CD4-positive, alpha-beta T cell (primary cell): ENCODE measurements around the gene PNMA6A. TPM values are rescaled to one million over a fixed set of nuclear protein-coding genes. Genes with fewer than 3 reads are reported as not detected.
"Not testable (repeated sequence)": the region's sequence is repeated elsewhere in the genome, so short reads cannot be mapped to it uniquely, and the experiment has no call there.

ENCODE experiments used
- ATAC-seq: fragments of 200-7000 bp; cut with Tn5 transposase; one replicate; pipeline ENCODE4 v1.10.0; 2022; ENCODE audit warnings: mild to moderate bottlenecking; ENCODE audit not compliant: poor library complexity
- CTCF ChIA-PET: fragments of 350-600 bp; sonication (Branson Sonifier 250); formaldehyde crosslinking; loops from one replicate; lab custom pipeline; 2021; ENCODE audit warnings: antibody characterized with exemption, inconsistent platforms; lab: Charles Lee
- POLR2A ChIA-PET: fragments of 350-600 bp; sonication (Branson Sonifier 250); formaldehyde crosslinking; loops from one replicate; lab custom pipeline; 2021; ENCODE audit warnings: antibody characterized with exemption, inconsistent platforms; lab: Charles Lee
- DNase-seq, 14 experiments: peaks; one replicate each; pipeline ENCODE4 v3.0.0-alpha.2; 2013 to 2020; ENCODE audit warnings: mixed read lengths in 2 of 14
- H3K27ac ChIP-seq, 2 donors: one replicate each; pipeline versions ENCODE4 v1.5.1 to v1.7.0; 2013; ENCODE audit warnings: low read length in 2 of 2, low read depth in 1 of 2, mild to moderate bottlenecking in 1 of 2
- H3K27me3 ChIP-seq, 2 experiments: 1 replicate in 1 of 2; 2 replicates in 1 of 2; pipeline versions ENCODE4 v1.6.1 to v1.7.0; 2013; ENCODE audit warnings: low read length in 2 of 2, control low read depth in 1 of 2, mild to moderate bottlenecking in 1 of 2, moderate library complexity in 1 of 2; ENCODE audit not compliant: insufficient read depth in 2 of 2, control insufficient read depth in 1 of 2
- H3K36me3 ChIP-seq: one replicate; pipeline ENCODE4 v1.6.1; 2013; ENCODE audit warnings: low read length, control low read depth; ENCODE audit not compliant: insufficient read depth
- H3K4me1 ChIP-seq: one replicate; pipeline ENCODE4 v1.6.1; 2013; ENCODE audit warnings: low read length, control low read depth; ENCODE audit not compliant: insufficient read depth
- H3K4me3 ChIP-seq: one replicate; pipeline ENCODE4 v1.5.1; 2013; ENCODE audit warnings: mild to moderate bottlenecking, low read length, moderate library complexity
- H3K9me3 ChIP-seq, 2 experiments: 1 replicate in 1 of 2; 2 replicates in 1 of 2; pipeline versions ENCODE4 v1.6.1 to v1.7.0; 2013; ENCODE audit warnings: low read length in 2 of 2, mild to moderate bottlenecking in 2 of 2, control low read depth in 1 of 2, moderate library complexity in 1 of 2; ENCODE audit not compliant: control insufficient read depth in 1 of 2, insufficient read depth in 1 of 2
- H3K27ac Mint-ChIP-seq: one replicate; pipeline ENCODE4 v1.8.0; 2020; ENCODE audit warnings: mixed read lengths
- H3K27me3 Mint-ChIP-seq: one replicate; pipeline ENCODE4 v1.8.0; 2021; ENCODE audit warnings: mixed read lengths
- H3K36me3 Mint-ChIP-seq: one replicate; pipeline ENCODE4 v1.8.0; 2021; ENCODE audit warnings: low read depth, mixed read lengths
- H3K4me1 Mint-ChIP-seq: one replicate; pipeline ENCODE4 v1.8.0; 2021; ENCODE audit warnings: low read depth, mixed read lengths
- H3K4me3 Mint-ChIP-seq: one replicate; pipeline ENCODE4 v1.8.0; 2020; ENCODE audit warnings: mild to moderate bottlenecking, mixed read lengths
- H3K9me3 Mint-ChIP-seq: one replicate; pipeline ENCODE4 v1.8.0; 2020; ENCODE audit warnings: mixed read lengths
- CTCF ChIP-seq: fragments of 200-600 bp; IDR thresholded peaks from one replicate; pipeline ENCODE4 v1.8.0; 2022; ENCODE audit warnings: antibody characterized with exemption, mild to moderate bottlenecking
- intact Hi-C, 2 experiments: fragments of 100-400 bp; cut with DNase I in 1 of 2; cut with micrococcal nuclease in 1 of 2; formaldehyde crosslinking; loops; one replicate each; pipeline versions ENCODE4 v1.15.1 to v1.9.0; 2023 to 2025; cut with DNase I, micrococcal nuclease
- total RNA-seq, 174 experiments: library from RNA in 2 of 174; stranded (reverse) in 2 of 174; gene quantifications; one replicate each; pipeline ENCODE4 v1.2.3 and lab custom pipeline; 2021 to 2026

The PNMA6A gene
- total RNA-seq, 2 experiments from 2014 or later: 0.25 to 0.38 TPM

- TF ChIP-seq CTCF: no peak
- Histone ChIP-seq H3K27ac (no peak overlapping the region), H3K9me3 (no peaks in the 10 kb centered on the region), H3K4me3 (no peak overlapping the region), H3K36me3 (no peaks in the 10 kb centered on the region), H3K27me3 (no peaks in the 10 kb centered on the region), H3K4me1 (no peaks in the 10 kb centered on the region)
- H3K4me3 Mint-ChIP-seq: no peak overlapping the region
- intact Hi-C loops: no loop called here
- H3K36me3 Mint-ChIP-seq: no peaks in the 10 kb centered on the region
- H3K4me1 Mint-ChIP-seq: no peaks in the 10 kb centered on the region
- H3K27me3 Mint-ChIP-seq: no peaks in the 10 kb centered on the region
- H3K27ac Mint-ChIP-seq: no peak overlapping the region
- CTCF ChIA-PET: no interaction called here
- DNase-seq: no peak
- POLR2A ChIA-PET: no interaction called here
- H3K9me3 Mint-ChIP-seq: no peaks in the 10 kb centered on the region
- ATAC-seq: no peak
Measured at GRCh38 chrX:153074935-153075334, 2.7 kb downstream of the PNMA6A start.

GRCh38 chrX:153075366-153075765 is 3.1 kb downstream of the PNMA6A start:
- no peaks in the 10 kb centered on the region for H3K27me3 Mint-ChIP-seq
- TF ChIP-seq CTCF: no peak
- ATAC-seq (no peak), DNase-seq (no peak)
- H3K4me3 Mint-ChIP-seq: no peak overlapping the region
- Histone ChIP-seq H3K4me3 (no peak overlapping the region), H3K4me1 (no peaks in the 10 kb centered on the region), H3K27me3 (no peaks in the 10 kb centered on the region), H3K27ac (no peak overlapping the region), H3K9me3 (no peaks in the 10 kb centered on the region), H3K36me3 (no peaks in the 10 kb centered on the region)
- no peaks in the 10 kb centered on the region for H3K4me1 Mint-ChIP-seq
- no peaks in the 10 kb centered on the region for H3K36me3 Mint-ChIP-seq
- CTCF ChIA-PET: no interaction called here
- POLR2A ChIA-PET: no interaction called here
- H3K27ac Mint-ChIP-seq: no peak overlapping the region
- no peaks in the 10 kb centered on the region for H3K9me3 Mint-ChIP-seq
- intact Hi-C loops: no loop called here

- DNase-seq, H3K27me3 ChIP-seq, H3K27me3 Mint-ChIP-seq, H3K9me3 Mint-ChIP-seq, H3K4me3 ChIP-seq, H3K36me3 ChIP-seq, H3K4me1 Mint-ChIP-seq, H3K27ac ChIP-seq, H3K27ac Mint-ChIP-seq, H3K9me3 ChIP-seq, H3K4me1 ChIP-seq, H3K4me3 Mint-ChIP-seq, H3K36me3 Mint-ChIP-seq, intact Hi-C loops, CTCF ChIA-PET, POLR2A ChIA-PET: not testable (repeated sequence)
- ATAC-seq: peak; percentile 76
Measured at GRCh38 chrX:153077437-153078135, 5.3 kb downstream of the PNMA6A start.

GRCh38 chrX:153083238-153083923 is 11.1 kb downstream of the PNMA6A start:
- H3K27ac Mint-ChIP-seq, intact Hi-C loops, CTCF ChIA-PET, H3K27me3 ChIP-seq, ATAC-seq, H3K4me1 ChIP-seq, H3K27ac ChIP-seq, POLR2A ChIA-PET, H3K36me3 ChIP-seq, H3K4me3 Mint-ChIP-seq, DNase-seq, H3K4me3 ChIP-seq, H3K4me1 Mint-ChIP-seq, H3K9me3 ChIP-seq, H3K27me3 Mint-ChIP-seq, H3K9me3 Mint-ChIP-seq, H3K36me3 Mint-ChIP-seq: not testable (repeated sequence)
